ENCODE results near the gene ADPGK. TPM values are rescaled to one million over a fixed set of nuclear protein-coding genes. Genes with fewer than 3 reads are reported as not detected.

Gene ADPGK
- polyA plus RNA-seq, 4 donors, result 51.0 to 62.2 (median 55.3) TPM

- DNase-seq (ENCODE audit: low read depth in 4 of 4, low spot score in 3 of 4), result no peak
Observed at GRCh38 chr15:72792431-72792830, 8.9 kb upstream of the ADPGK start.

GRCh38 chr15:72790302-72790910, 6.8 kb upstream of the ADPGK start:
- DNase-seq (ENCODE audit: low read depth in 4 of 4, low spot score in 3 of 4), result no peak

DNA sequence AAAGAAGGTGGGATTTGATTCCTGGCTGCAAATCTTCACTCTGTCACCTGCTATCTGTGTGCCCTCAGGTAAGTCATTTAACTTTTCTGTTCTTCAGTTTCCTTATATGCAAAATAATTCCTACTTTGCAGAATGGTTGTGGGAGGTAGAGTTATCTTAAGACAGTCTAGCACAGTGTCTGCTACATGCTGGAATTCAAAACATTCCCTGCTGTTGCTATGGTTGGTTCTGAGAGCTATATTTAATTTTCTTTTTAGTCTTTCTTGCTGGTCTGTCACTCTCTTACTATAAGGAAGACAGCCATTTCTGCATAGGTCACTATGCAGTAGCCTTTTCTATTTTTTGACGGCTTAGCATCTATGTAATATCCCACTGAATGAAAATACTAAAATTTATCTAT, 4.0 kb upstream of the ADPGK start:
- no peak for DNase-seq (ENCODE audit: low read depth in 4 of 4, low spot score in 3 of 4)

DNA sequence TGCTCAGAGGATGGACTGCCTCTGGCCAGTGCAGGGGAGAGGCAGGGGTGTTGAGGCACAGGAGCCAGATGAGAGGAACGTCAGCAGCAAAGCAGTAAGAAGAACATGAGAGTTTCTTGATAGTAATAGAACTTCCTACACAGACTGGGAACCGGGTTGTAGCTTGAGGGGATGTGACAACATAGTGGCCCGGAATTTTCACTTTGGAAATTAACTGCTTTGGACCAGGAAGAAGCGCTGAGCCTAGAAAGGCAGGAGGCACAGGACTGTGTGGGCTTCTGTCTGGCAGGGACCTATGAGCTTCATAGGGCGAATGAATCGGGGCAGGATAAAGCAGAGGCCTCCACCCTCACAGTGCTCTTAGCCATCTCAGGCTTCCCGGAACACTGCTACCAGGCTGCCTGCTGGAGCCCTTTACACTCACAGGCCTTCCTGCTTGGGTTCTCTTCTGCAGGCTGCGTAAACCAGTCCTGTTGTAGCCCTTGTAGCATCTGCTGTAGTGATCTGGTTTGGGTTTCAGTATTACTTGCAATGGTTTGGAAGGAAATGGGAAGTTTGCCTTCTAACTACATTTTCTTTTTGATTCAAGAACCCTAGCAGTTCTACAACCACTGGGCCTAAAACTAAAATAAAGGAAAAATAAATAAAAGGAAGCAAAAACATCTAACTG, 3.3 kb upstream of the ADPGK start:
- no peak for DNase-seq (ENCODE audit: low read depth in 4 of 4, low spot score in 3 of 4)

- DNase-seq (ENCODE audit: low read depth in 4 of 4, low spot score in 3 of 4), result no peak
Observed at GRCh38 chr15:72786242-72786641, 2.7 kb upstream of the ADPGK start.

DNA sequence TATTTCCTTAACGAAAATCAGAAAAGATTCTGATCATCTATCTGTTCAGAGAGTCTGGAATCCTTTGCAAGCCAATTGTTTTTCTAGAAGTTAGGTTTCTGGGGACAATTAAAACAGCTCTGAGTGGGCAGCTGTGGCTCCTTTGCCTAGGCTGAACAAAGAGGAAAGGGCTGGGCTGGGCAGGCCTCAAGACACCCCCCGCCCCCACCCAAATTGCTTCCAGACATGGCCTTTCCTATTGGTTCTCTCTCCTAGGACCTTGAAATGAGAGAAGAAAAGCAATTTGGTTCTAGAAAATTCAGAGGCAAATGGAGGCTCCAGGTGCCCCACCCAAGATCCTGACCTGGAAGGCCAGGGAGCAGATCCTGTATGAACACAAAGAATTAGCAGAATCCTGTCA, 2.3 kb upstream of the ADPGK start:
- DNase-seq (ENCODE audit: low read depth in 4 of 4, low spot score in 3 of 4), result no peak

DNA sequence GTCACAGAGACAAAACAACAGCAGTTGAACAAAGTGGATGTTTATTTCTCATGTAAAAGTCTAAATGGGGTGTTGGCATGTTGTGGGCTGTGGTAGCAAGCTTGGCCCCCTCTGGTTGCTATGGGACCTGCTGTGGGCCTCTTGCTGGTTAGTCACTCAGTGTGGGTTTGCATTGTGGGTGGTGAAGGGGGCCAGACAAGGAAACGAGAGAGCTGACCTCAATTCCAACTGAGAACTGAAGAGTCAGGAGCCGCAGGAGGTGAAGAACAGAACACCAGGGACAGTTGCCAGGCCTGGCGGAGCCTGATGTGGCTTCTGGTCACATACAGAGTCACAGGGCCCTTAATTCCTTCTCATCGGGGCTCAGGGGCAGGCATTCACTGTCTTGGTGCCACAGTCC, 1.9 kb upstream of the ADPGK start:
- DNase-seq (ENCODE audit: low read depth in 4 of 4, low spot score in 3 of 4), result no peak

DNA sequence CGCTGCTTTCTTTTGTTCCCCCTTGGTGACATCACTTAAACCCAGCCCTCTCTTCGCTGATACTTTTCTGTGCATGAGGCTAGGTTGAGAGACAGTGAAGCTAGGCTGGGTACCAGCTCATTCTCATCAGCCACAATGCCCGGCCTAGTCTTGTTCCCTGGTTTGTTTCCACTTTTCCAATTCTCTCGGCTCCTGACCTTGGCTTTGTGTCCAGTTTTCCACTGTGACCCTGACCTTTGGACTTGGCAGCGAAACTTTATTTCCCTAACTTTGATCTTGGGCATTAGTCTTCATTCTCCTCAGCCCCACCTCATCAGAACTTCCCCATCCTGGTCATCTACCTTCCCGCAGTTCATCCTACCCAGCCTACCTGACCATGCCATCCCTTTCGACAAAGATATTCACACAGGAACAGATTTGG, 908 bp upstream of the ADPGK start:
- DNase-seq (ENCODE audit: low read depth in 4 of 4, low spot score in 3 of 4), result no peak

GRCh38 chr15:72783004-72783639, 436 bp downstream of the ADPGK start:
- peak in 1 of 4 donors; percentile 22 for DNase-seq (ENCODE audit: low read depth in 4 of 4, low spot score in 3 of 4)

GRCh38 chr15:72782274-72783003, 1.1 kb downstream of the ADPGK start:
- no peak for DNase-seq (ENCODE audit: low read depth in 4 of 4, low spot score in 3 of 4)

- DNase-seq (ENCODE audit: low read depth in 4 of 4, low spot score in 3 of 4), result no peak
Observed at GRCh38 chr15:72781631-72782030, 1.9 kb downstream of the ADPGK start.

- no peak for DNase-seq (ENCODE audit: low read depth in 4 of 4, low spot score in 3 of 4)
Observed at GRCh38 chr15:72778796-72779195, 4.8 kb downstream of the ADPGK start.

DNA sequence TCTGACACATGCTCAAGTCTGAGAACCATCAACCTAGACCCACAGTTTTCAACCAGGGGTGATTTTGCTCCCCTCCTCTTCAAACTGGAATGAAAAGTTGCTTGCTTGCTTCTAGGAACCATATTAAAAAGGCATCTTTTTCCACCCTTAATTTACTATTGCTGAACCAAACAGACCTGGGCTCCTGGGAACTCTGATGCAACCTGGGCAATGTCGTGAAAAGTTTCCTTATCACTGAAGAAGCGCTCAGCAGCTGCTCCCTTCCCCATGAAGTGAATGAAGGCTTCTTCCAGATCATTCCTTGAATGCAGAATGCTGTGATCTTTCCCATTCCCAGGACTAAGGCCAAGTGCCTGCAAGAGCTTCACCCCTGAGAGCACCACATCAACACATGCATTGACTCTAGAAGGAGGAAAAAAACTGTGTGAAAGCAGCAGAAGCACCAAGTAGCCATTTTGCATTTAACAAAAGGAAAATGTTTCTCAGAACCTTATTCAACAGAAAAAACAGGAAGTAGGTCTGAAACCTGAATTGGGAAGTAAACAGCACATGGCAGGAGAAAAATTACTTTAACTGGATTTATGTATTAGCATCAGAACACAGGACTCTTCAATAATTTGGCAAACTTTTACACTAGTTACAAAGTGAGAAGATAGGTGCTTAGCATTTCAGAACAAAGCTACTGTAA, 8.7 kb downstream of the ADPGK start:
- DNase-seq (ENCODE audit: low read depth in 4 of 4, low spot score in 3 of 4), result no peak

DNA sequence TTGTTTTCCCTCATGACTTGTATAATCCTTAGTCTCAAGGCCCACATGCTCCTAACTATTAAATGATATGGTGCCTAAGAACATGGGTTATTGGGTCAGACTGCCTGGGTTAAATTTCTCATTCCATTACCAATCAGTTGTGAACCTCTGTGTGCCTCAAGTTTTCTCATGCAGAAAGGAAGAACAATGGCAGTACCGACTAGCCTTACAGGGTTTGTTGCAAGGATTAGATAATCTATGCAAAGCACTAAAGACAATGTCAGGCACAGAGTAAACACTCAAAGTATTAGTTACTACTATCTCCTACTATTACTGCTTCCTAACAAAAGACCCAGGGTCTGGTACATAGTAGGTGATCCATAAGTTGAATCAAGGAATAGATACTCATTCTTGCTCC, 12.2 kb downstream of the ADPGK start:
- no peak for DNase-seq (ENCODE audit: low read depth in 4 of 4, low spot score in 3 of 4)

- no peak for DNase-seq (ENCODE audit: low read depth in 4 of 4, low spot score in 3 of 4)
Observed at GRCh38 chr15:72770673-72771328, 12.8 kb downstream of the ADPGK start.

DNA sequence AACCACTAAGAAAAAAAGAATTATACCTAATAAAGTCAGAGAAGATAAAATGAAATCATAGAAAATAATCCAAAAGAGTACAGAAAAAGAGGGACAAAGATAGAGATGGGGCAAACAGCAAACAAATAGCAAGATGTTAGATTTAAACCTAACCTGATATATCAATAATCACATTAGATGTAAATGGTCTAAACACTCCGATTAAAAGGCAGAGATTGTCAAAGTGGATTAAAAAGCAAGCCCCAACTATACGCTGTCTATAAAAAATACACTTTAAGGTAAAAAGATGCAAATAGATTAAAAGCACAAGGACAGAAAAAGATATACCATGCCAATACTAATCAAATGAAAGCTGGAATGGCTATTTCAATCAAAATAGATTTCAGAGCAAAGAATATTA, 16.8 kb downstream of the ADPGK start:
- DNase-seq (ENCODE audit: low read depth in 4 of 4, low spot score in 3 of 4), result no peak

- no peak for DNase-seq (ENCODE audit: low read depth in 4 of 4, low spot score in 3 of 4)
Observed at GRCh38 chr15:72766025-72766424, 17.5 kb downstream of the ADPGK start.

GRCh38 chr15:72764656-72765055, 18.9 kb downstream of the ADPGK start:
- DNase-seq (ENCODE audit: low read depth in 4 of 4, low spot score in 3 of 4), result no peak

DNA sequence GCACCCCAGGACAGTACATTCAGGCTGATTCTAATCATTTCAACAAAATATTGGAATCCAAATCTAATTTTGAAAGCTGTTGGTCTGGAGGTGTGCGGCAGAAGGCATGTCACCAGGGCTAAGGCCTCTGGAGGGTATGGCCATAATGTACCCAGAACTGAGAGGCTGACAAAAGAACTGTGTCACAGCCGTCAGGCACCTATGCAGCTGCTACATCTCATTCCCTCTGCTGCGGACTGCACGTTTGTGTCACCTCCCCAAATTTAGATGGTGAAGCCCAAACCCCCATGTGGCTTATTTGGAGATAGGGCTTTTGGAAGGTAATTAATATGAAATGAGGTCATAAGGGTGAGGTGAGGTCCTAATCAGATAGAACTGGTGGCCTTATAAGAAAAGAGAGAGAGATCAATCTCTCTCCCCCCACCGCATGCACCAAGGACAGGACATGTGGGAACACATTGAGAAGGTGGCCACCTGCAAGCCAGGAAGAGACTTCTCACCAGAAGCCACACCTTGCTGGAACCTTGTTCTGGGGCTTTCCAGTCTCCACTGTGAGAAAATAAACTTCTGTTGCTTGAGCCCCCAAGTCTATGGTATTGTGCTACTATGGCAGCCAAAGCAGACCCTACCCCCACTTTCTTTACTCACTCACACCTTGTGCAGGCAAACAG, 22.8 kb downstream of the ADPGK start:
- DNase-seq (ENCODE audit: low read depth in 4 of 4, low spot score in 3 of 4), result no peak

DNA sequence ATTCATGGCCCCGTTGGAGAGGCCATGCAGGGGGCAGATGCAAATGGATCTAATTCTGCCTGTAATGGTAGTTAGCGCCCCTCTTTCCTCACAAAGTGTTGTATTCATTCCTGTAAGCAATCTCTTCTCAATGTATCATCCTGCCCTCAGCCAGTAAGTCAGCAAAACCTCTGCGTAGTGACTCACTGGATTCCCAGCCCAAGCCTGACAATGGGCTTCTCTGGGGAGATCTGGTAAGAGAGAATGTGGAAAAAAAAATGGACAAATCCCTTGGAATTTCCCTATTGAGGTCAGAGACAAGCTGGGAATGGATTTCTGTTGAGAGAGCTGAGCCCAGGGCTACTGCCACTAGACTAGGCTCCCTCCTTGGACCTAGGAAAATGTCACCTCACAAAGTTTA, 25.4 kb downstream of the ADPGK start:
- no peak for DNase-seq (ENCODE audit: low read depth in 4 of 4, low spot score in 3 of 4)

Data from left renal pelvis (tissue), 4 donors.